CD4-positive, CD25-positive, alpha-beta regulatory T cell (primary cell): ENCODE results near the gene VPS18. TPM values are rescaled to one million over a fixed set of nuclear protein-coding genes. Genes with fewer than 3 reads are reported as not detected.

Source experiments
- ATAC-seq, 2 donors: fragments of 150-1000 bp; cut with Tn5 transposase; one replicate each; pipeline ENCODE4 v1.10.0; 2021; ENCODE audit warnings: low read depth in 2 of 2, moderate number of reproducible peaks in 2 of 2, moderate library complexity in 1 of 2
- DNase-seq, 3 donors: peaks; one replicate each; pipeline versions ENCODE4 v3.0.0 to v3.0.0-alpha.2; 2012 to 2022; ENCODE audit warnings: mixed read lengths in 1 of 3
- H3K27ac ChIP-seq: one replicate; pipeline ENCODE4 v1.7.0; 2013; ENCODE audit warnings: mild to moderate bottlenecking, low read length; ENCODE audit not compliant: insufficient read depth, poor library complexity, severe bottlenecking
- H3K27me3 ChIP-seq: one replicate; pipeline ENCODE4 v1.7.0; 2013; ENCODE audit warnings: low read length; ENCODE audit not compliant: control insufficient read depth, insufficient read depth
- H3K36me3 ChIP-seq: one replicate; pipeline ENCODE4 v1.7.0; 2013; ENCODE audit warnings: mild to moderate bottlenecking, low read length, moderate library complexity; ENCODE audit not compliant: control insufficient read depth, insufficient read depth
- H3K4me1 ChIP-seq: 2 replicates; pipeline ENCODE4 v1.7.0; 2013; ENCODE audit warnings: mild to moderate bottlenecking, low read length; ENCODE audit not compliant: insufficient read depth, control insufficient read depth, poor library complexity, severe bottlenecking
- H3K4me3 ChIP-seq: one replicate; pipeline ENCODE4 v1.7.0; 2013; ENCODE audit warnings: low read depth, mild to moderate bottlenecking, low read length, moderate library complexity
- H3K9me3 ChIP-seq, 2 experiments: 1 replicate in 1 of 2; 2 replicates in 1 of 2; pipeline ENCODE4 v1.7.0; 2013; ENCODE audit warnings: low read length in 2 of 2, mild to moderate bottlenecking in 1 of 2, moderate library complexity in 1 of 2; ENCODE audit not compliant: control insufficient read depth in 2 of 2
- H3K27ac Mint-ChIP-seq, 3 donors: one replicate each; pipeline ENCODE4 v1.8.0; 2020 to 2022; ENCODE audit warnings: mild to moderate bottlenecking in 3 of 3, mixed read lengths in 3 of 3, moderate library complexity in 2 of 3
- H3K27me3 Mint-ChIP-seq: one replicate; pipeline ENCODE4 v1.8.0; 2022; ENCODE audit warnings: mild to moderate bottlenecking, mixed read lengths
- H3K36me3 Mint-ChIP-seq: one replicate; pipeline ENCODE4 v1.8.0; 2020; ENCODE audit warnings: mixed read lengths
- H3K4me1 Mint-ChIP-seq, 4 donors: one replicate each; pipeline ENCODE4 v1.8.0; 2020 to 2022; ENCODE audit warnings: mixed read lengths in 4 of 4, mild to moderate bottlenecking in 1 of 4
- H3K4me3 Mint-ChIP-seq, 4 donors: one replicate each; pipeline ENCODE4 v1.8.0; 2020 to 2022; ENCODE audit warnings: mild to moderate bottlenecking in 4 of 4, mixed read lengths in 4 of 4, moderate library complexity in 3 of 4
- H3K9me3 Mint-ChIP-seq, 7 donors: one replicate each; pipeline ENCODE4 v1.8.0; 2020 to 2022; ENCODE audit warnings: mixed read lengths in 7 of 7, mild to moderate bottlenecking in 3 of 7, moderate library complexity in 2 of 7
- polyA plus RNA-seq, 4 donors: library from polyadenylated mRNA; unstranded; fragments of 300-500 nt; fragmentation: Illumina TruSeq; gene quantifications; one replicate each; pipeline ENCODE4 v1.2.3, GENCODE V29; 2021
- total RNA-seq: library from RNA; stranded (reverse); gene quantifications from one replicate; pipeline ENCODE4 v1.2.3, GENCODE V29; 2022

VPS18 gene
- total and polyA plus RNA-seq, 5 donors from 2014 or later: 19.5 to 26.5 (median 25.1) TPM

- peaks cover 82% of the 10 kb centered on the region for H3K27me3 Mint-ChIP-seq
- H3K9me3 Mint-ChIP-seq: peaks cover 0 to 5% (median 0%) of the 10 kb centered on the region in 7 donors
- peak within 1 kb of the TSS; percentile 37 for H3K4me3 ChIP-seq
- no peaks in the 10 kb centered on the region for H3K36me3 Mint-ChIP-seq
- H3K36me3 ChIP-seq: no peaks in the 10 kb centered on the region
- DNase-seq (peak; percentile 24 to 50 (median 36)), ATAC-seq (peak; percentile 41 to 55)
- H3K27me3 ChIP-seq: peaks cover 13% of the 10 kb centered on the region
- H3K4me1 ChIP-seq: peaks cover 57% of the 10 kb centered on the region
- H3K4me1 Mint-ChIP-seq: peaks cover 0 to 61% (median 29%) of the 10 kb centered on the region in 4 donors
- H3K4me3 Mint-ChIP-seq: peak within 1 kb of the TSS; percentile 82 to 86 (median 85)
- no peak within 1 kb of the TSS for H3K27ac Mint-ChIP-seq
- H3K27ac ChIP-seq: no peak within 1 kb of the TSS
- no peaks in the 10 kb centered on the region for H3K9me3 ChIP-seq
These were observed 34.8 kb downstream of the VPS18 start, which contains the start of gene DLL4 for GRCh38 chr15:40928821-40929659. Gene DLL4 (plus strand): TSS chr15:40929340. CDS start chr15:40929669, 329 bp downstream.

- Mint-ChIP-seq H3K4me3 (peak overlapping the region; percentile 76 to 85 (median 82)), H3K36me3 (no peaks in the 10 kb centered on the region), H3K27ac (no peak overlapping the region), H3K9me3 (peaks cover 0 to 5% (median 0%) of the 10 kb centered on the region in 7 donors), H3K27me3 (peaks cover 82% of the 10 kb centered on the region), H3K4me1 (peaks cover 0 to 61% (median 29%) of the 10 kb centered on the region in 4 donors)
- Histone ChIP-seq H3K4me1 (peaks cover 57% of the 10 kb centered on the region), H3K27ac (no peak overlapping the region), H3K27me3 (peaks cover 13% of the 10 kb centered on the region), H3K36me3 (no peaks in the 10 kb centered on the region), H3K9me3 (no peaks in the 10 kb centered on the region), H3K4me3 (no peak overlapping the region)
- ATAC-seq (no peak), DNase-seq (no peak)
These were observed 35.6 kb downstream of the VPS18 start for GRCh38 chr15:40929660-40930429.

- H3K9me3 ChIP-seq: no peaks in the 10 kb centered on the region
- no peak overlapping the region for H3K4me3 ChIP-seq
- peak overlapping the region; percentile 76 to 85 (median 80) for H3K4me3 Mint-ChIP-seq
- H3K27me3 ChIP-seq: peaks cover 13% of the 10 kb centered on the region
- H3K4me1 Mint-ChIP-seq: peaks cover 0 to 58% (median 26%) of the 10 kb centered on the region in 4 donors
- no peaks in the 10 kb centered on the region for H3K36me3 ChIP-seq
- H3K27me3 Mint-ChIP-seq: peaks cover 76% of the 10 kb centered on the region
- peaks cover 56% of the 10 kb centered on the region for H3K4me1 ChIP-seq
- ATAC-seq: no peak
- no peak overlapping the region for H3K27ac ChIP-seq
- no peaks in the 10 kb centered on the region for H3K36me3 Mint-ChIP-seq
- no peak overlapping the region for H3K27ac Mint-ChIP-seq
- peak; percentile 23 to 67 (median 34) for DNase-seq
- H3K9me3 Mint-ChIP-seq: peaks cover 0 to 5% (median 0%) of the 10 kb centered on the region in 7 donors
These were observed 36.4 kb downstream of the VPS18 start for GRCh38 chr15:40930430-40931299.

- Mint-ChIP-seq H3K27ac (peak overlapping the region in 1 of 3 donors; percentile 71), H3K4me3 (peak overlapping the region; percentile 68 to 83 (median 76)), H3K9me3 (peaks cover 0 to 5% (median 0%) of the 10 kb centered on the region in 7 donors), H3K27me3 (peaks cover 71% of the 10 kb centered on the region), H3K36me3 (no peaks in the 10 kb centered on the region), H3K4me1 (peaks cover 0 to 50% (median 24%) of the 10 kb centered on the region in 4 donors)
- DNase-seq (no peak), ATAC-seq (no peak)
- Histone ChIP-seq H3K4me1 (peaks cover 47% of the 10 kb centered on the region), H3K27me3 (peaks cover 13% of the 10 kb centered on the region), H3K27ac (no peak overlapping the region), H3K4me3 (no peak overlapping the region), H3K36me3 (no peaks in the 10 kb centered on the region), H3K9me3 (no peaks in the 10 kb centered on the region)
These were observed 37.3 kb downstream of the VPS18 start for GRCh38 chr15:40931300-40932142.

GRCh38 chr15:40932156-40932555 lies 37.9 kb downstream of the VPS18 start:
- Histone ChIP-seq H3K36me3 (no peaks in the 10 kb centered on the region), H3K9me3 (no peaks in the 10 kb centered on the region), H3K27ac (no peak overlapping the region), H3K27me3 (peaks cover 9% of the 10 kb centered on the region), H3K4me3 (no peak overlapping the region), H3K4me1 (peaks cover 41% of the 10 kb centered on the region)
- Mint-ChIP-seq H3K4me3 (peak overlapping the region in 2 of 4 donors; percentile 64 to 76), H3K36me3 (no peaks in the 10 kb centered on the region), H3K27me3 (peaks cover 67% of the 10 kb centered on the region), H3K27ac (peak overlapping the region in 2 of 3 donors; percentile 42 to 71), H3K9me3 (peaks cover 0 to 5% (median 0%) of the 10 kb centered on the region in 7 donors), H3K4me1 (peaks cover 0 to 44% (median 18%) of the 10 kb centered on the region in 4 donors)
- DNase-seq (peak in 1 of 3 donors; percentile 43), ATAC-seq (no peak)

GRCh38 chr15:40932649-40933516 lies 38.6 kb downstream of the VPS18 start:
- H3K27ac ChIP-seq: no peak overlapping the region
- H3K27me3 ChIP-seq: peaks cover 8% of the 10 kb centered on the region
- no peaks in the 10 kb centered on the region for H3K36me3 ChIP-seq
- H3K4me3 ChIP-seq: no peak overlapping the region
- Mint-ChIP-seq H3K4me3 (peak overlapping the region in 1 of 4 donors; percentile 76), H3K27me3 (peaks cover 67% of the 10 kb centered on the region), H3K9me3 (peaks cover 0 to 5% (median 0%) of the 10 kb centered on the region in 7 donors), H3K36me3 (no peaks in the 10 kb centered on the region), H3K27ac (peak overlapping the region in 1 of 3 donors; percentile 42), H3K4me1 (peaks cover 0 to 41% (median 16%) of the 10 kb centered on the region in 4 donors)
- no peaks in the 10 kb centered on the region for H3K9me3 ChIP-seq
- ATAC-seq: no peak
- DNase-seq: no peak
- peaks cover 34% of the 10 kb centered on the region for H3K4me1 ChIP-seq
